NT2/D1 (cell line): ENCODE results near the gene CYP4X1.

Source experiments
- SUZ12 ChIP-seq: IDR thresholded peaks from 2 replicates; pipeline ENCODE4 v1.6.1; 2011; ENCODE audit not compliant: insufficient read length, insufficient read depth; ENCODE audit errors: extremely low read depth
- YY1 ChIP-seq: IDR thresholded peaks from 2 replicates; pipeline ENCODE4 v1.6.1; 2011; ENCODE audit not compliant: insufficient read length, insufficient read depth
- ZNF274 ChIP-seq: IDR thresholded peaks from 2 replicates; pipeline ENCODE4 v1.6.1; 2011; ENCODE audit warnings: mild to moderate bottlenecking, low read depth, low read length

- TF ChIP-seq YY1 (no peak), ZNF274 (no peak), SUZ12 (no peak)
These were observed 39.5 kb upstream of the CYP4X1 start for GRCh38 chr1:46983830-46984586.
